GM18951 (cell line): ENCODE measurements around the gene CRISPLD2.

Source experiments
- POLR2A ChIP-seq: IDR thresholded peaks from 4 replicates; pipeline ENCODE4 v1.6.1; 2011; ENCODE audit warnings: mild to moderate bottlenecking; ENCODE audit not compliant: insufficient read length, insufficient read depth; ENCODE audit errors: extremely low read depth
- in situ Hi-C: fragments of 300-500 bp; cut with MboI; formaldehyde crosslinking; loops from one replicate; pipeline ENCODE4 v1.12.0; 2022; ENCODE audit warnings: low sequenced_read_pairs, mixed read lengths, inconsistent platforms; ENCODE audit not compliant: unreplicated experiment

CRISPLD2 gene

GRCh38 chr16:84807776-84808175, 12.0 kb upstream of the CRISPLD2 start:
- TF ChIP-seq POLR2A = no peak

GRCh38 chr16:84808826-84809225, 11.0 kb upstream of the CRISPLD2 start:
- in situ Hi-C loops = no loop called here
- no peak for TF ChIP-seq POLR2A

More at GRCh38 chr16:84807776-84808175, 12.0 kb upstream of the CRISPLD2 start:
- in situ Hi-C loops = no loop called here

DNA sequence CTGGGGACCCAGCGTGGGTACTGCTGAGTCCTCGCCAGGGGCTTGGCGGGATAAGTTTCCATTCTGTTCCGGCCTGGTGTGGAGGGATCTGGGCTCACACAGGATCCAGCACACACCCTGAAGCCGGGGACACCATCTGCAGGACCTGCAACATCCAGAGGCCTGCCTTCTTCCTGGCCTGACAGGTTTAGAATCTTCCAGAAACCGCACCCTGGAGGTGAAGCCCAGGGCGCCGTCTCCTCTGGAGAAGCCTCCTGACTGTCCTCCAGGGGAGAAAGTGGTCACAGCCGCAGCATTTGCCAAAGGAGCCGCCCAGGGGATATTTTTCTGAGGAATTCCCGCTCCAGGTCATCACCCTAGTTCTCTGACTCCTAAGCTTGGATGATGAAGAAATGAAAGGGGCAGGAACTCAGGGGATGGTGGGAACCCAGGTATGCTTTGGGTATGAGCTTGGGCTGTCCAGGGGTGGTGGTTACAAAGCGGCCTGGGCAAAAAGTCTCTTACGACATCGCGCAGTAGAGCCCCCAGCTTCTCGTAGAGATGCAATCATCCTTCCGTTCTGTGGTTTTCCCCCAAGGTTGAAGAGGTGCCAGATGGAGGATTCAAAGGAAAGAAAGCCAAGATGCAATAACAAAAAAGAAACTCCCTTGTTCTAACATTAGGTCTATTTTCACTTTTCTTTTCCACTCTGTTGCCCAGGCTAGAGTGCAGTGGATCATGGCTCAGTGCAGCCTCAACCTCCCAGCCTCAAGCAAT, 9.1 kb upstream of the CRISPLD2 start:
- in situ Hi-C loops = no loop called here
- TF ChIP-seq POLR2A = no peak

DNA sequence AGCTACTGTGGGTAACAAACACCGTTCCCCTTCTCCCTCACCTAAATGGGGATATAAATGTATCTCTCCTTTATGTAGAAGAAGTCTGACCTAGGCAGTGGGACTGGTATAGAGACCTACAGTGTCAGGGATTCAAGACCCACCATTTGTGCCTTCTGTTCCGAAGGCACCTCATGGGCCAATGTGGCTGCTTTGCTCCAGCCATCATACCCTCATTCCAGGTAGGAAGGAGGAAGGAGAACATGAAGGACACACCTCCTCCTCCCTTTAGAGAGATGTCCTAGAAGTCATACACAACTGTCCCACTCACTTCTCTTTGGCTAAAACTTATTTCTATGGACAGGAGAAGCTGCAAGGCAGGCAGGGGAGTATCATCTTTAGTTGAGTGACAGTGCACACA, 8.3 kb upstream of the CRISPLD2 start:
- TF ChIP-seq POLR2A = no peak
- in situ Hi-C loops = no loop called here

GRCh38 chr16:84813141-84813934, 6.4 kb upstream of the CRISPLD2 start:
- TF ChIP-seq POLR2A = no peak
- in situ Hi-C loops = no loop called here

DNA sequence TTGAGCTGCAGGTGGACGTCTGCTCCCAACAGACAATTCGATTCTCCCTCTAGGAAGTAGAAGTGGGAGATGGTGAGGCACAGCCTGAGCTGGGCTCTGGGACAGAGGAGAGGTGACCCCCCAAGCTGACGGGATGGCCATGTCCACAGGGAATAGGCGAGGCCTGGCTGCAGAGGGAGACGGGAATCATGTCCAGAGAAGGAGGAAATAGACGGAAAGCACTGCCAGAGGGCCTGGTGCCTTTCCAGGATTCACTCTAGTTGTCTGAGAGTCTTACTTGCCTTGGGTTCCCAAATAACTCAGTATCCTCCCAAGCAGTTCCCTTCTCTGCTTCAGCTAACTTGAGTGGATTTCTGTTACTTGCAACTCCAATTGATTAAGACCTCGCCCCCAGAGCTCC, 4.3 kb upstream of the CRISPLD2 start:
- in situ Hi-C loops = no loop called here
- no peak for TF ChIP-seq POLR2A

DNA sequence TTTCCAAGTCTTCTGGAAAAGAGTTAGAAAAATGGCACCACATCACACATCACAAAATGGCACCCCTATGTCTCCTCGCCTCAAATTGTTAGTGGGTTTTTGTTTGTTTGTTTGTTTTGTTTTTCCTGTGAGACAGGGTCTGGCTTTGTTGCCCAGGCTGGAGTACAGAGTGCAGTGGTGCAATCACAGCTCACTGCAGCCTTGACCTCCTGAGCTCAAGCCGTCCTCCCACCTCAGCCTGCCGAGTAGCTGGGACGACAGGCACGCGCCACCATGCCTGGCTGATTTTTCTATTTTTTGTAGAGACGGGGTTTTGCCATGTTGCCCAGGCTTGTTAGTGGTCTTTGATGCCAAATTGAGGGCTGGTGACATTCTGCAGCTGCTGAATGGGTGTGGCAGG, 3.8 kb upstream of the CRISPLD2 start:
- no peak for TF ChIP-seq POLR2A
- in situ Hi-C loops = no loop called here

DNA sequence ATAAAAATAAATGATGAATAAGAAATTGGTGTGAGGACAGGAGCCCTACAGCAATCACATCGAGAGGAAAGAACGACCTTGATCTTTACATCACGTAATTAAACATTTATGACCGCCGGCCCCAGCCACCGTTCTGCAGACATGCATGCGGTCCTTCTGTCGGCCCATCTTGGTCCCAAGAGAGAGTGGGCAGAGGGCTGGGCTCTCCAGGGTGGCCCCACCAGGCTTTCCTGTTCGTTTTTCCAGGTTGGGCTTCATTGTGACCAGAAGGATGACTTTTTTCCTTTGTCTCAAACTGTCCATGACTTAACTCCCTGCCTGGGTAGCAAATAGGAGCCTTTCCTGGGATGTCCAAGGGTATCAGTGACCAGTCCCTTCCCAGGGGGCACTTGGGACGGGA, 3.3 kb upstream of the CRISPLD2 start:
- in situ Hi-C loops = no loop called here
- TF ChIP-seq POLR2A = no peak

DNA sequence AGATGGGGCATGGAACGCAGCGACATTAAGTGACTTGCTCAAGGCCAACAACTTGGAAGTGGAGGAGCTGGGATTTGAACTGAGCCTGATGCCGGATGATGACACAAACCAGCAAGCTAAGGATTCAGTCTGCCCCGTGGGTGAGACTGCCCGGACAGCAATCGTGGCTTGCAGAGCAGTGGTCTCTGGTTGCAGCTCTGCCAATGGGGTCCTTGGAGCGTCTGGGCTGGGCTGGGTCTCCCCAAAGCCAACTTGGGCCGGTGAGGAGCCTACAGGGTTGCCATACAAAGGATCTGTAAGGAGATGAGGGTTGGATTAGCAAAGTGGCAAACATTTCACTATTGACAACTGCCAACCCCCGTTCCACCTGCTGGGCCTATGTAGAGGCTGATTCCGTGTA, 2.6 kb upstream of the CRISPLD2 start:
- in situ Hi-C loops = no loop called here
- TF ChIP-seq POLR2A = no peak

DNA sequence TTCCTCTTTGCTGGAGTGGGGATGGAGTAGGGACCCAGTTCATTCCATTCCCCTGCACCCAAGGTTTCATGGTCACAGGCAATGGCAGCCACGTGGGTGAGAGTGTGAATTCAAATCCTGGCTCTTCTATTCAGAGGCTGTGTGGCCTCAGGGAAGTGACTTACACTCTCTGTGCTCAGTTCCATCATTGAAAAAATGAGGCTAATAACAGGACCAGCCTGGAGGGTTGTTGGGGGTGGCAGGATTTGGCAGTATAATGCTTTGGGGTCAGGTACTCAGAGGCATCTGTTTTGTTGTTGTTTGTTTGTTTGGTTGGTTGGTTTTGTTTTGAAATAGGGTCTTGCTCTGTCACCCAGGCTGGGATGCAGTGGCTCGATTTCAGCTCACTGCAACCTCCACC, 2.2 kb upstream of the CRISPLD2 start:
- in situ Hi-C loops = no loop called here
- TF ChIP-seq POLR2A = no peak

GRCh38 chr16:84818133-84818532, 1.7 kb upstream of the CRISPLD2 start:
- no peak for TF ChIP-seq POLR2A
- in situ Hi-C loops = no loop called here

GRCh38 chr16:84818989-84819643, 669 bp upstream of the CRISPLD2 start:
- no peak for TF ChIP-seq POLR2A
- in situ Hi-C loops = no loop called here

GRCh38 chr16:84820305-84820684, 510 bp downstream of the CRISPLD2 start:
- in situ Hi-C loops = no loop called here
- TF ChIP-seq POLR2A = no peak
